Breast epithelium (tissue), 4 donors: ENCODE data around the gene STK4. TPM values are rescaled to one million over a fixed set of nuclear protein-coding genes. Genes with fewer than 3 reads are reported as not detected.
A peak's percentile ranks its signal among the peaks of the same experiment; 100 is the strongest.

Experiments
- DNase-seq, 2 donors: peaks; one replicate each; pipeline ENCODE4 v3.0.0-alpha.2; 2019; ENCODE audit warnings: low spot score in 2 of 2
- H3K27ac ChIP-seq, 2 donors: fragments of 200-600 bp; sonication (generic) in 1 of 2; one replicate each; pipeline ENCODE4 v1.5.1; 2016 to 2019; ENCODE audit warnings: mild to moderate bottlenecking in 1 of 2
- H3K27me3 ChIP-seq, 2 donors: fragments of 200-600 bp; sonication (generic) in 1 of 2; one replicate each; pipeline versions ENCODE4 v1.5.1 to v1.6.0; 2017 to 2019; ENCODE audit warnings: control low read depth in 1 of 2, mild to moderate bottlenecking in 1 of 2
- H3K36me3 ChIP-seq: fragments of 200-600 bp; one replicate; pipeline ENCODE4 v1.5.1; 2019
- H3K4me1 ChIP-seq, 2 donors: fragments of 200-600 bp; sonication (generic); one replicate each; pipeline ENCODE4 v1.5.1; 2016 to 2019; ENCODE audit warnings: control low read depth in 1 of 2
- H3K4me3 ChIP-seq, 3 donors: fragments of 200-600 bp; sonication (generic); 1 replicate in 2 of 3; 2 replicates in 1 of 3; pipeline ENCODE4 v1.5.1; 2016 to 2019; ENCODE audit warnings: mild to moderate bottlenecking in 3 of 3, moderate library complexity in 2 of 3
- H3K9me3 ChIP-seq, 2 donors: fragments of 200-600 bp; sonication (generic) in 1 of 2; one replicate each; pipeline ENCODE4 v1.5.1; 2016 to 2019; ENCODE audit warnings: control low read depth in 1 of 2
- POLR2A ChIP-seq: fragments of 450-650 bp; IDR thresholded peaks from one replicate; pipeline ENCODE4 v1.6.1; 2016; ENCODE audit warnings: antibody characterized with exemption, mild to moderate bottlenecking, moderate library complexity
- POLR2AphosphoS5 ChIP-seq, 3 donors: sonication (generic); formaldehyde crosslinking; IDR thresholded peaks; one replicate each; pipeline ENCODE4 v1.6.1; 2017; ENCODE audit warnings: antibody characterized with exemption in 3 of 3
- intact Hi-C: fragments of 100-400 bp; cut with DNase I; formaldehyde crosslinking; loops from one replicate; pipeline ENCODE4 v1.15.1; 2023; ENCODE audit warnings: low total_unique reads
- total RNA-seq, 3 donors: library from RNA; depleted of rRNA; stranded (reverse); fragments of >200 nt; gene quantifications; one replicate each; pipeline ENCODE4 v1.1.0, GENCODE V29; 2016
- TF ChIP-seq, protein P1 (sequence below), 3 donors: fragments of 450-650 bp; IDR thresholded peaks; one replicate each; pipeline ENCODE4 v1.5.1; 2016 to 2017; ENCODE audit warnings: antibody characterized with exemption in 3 of 3, mild to moderate bottlenecking in 3 of 3, moderate library complexity in 3 of 3

The STK4 gene
- total RNA-seq, 3 donors from 2014 or later = 33.1 to 35.3 (median 34.7) TPM

DNA sequence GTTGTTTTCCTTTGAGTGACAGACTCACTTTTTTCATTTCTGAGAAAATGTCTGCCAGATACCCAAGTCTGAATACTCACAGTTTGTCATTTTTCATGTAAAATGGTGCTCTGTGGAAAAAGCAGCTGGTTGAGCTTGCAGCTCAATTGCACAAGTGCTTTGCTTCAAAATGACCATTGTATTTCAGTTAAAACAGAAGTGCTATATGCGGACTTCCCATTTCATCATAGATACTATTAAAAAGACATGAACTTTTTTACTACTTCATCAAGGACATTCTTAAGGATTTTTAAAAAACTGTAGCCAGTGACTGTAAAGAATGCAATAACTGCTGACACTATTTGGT is 73.1 kb downstream of the STK4 start:
- no peak overlapping the region for H3K4me3 ChIP-seq
- H3K27me3 ChIP-seq = no peaks in the 10 kb centered on the region
- H3K4me1 ChIP-seq = peaks cover 0 to 6% of the 10 kb centered on the region in 2 donors
- H3K36me3 ChIP-seq = no peaks in the 10 kb centered on the region
- TF ChIP-seq POLR2AphosphoS5 (IDR thresholded peaks at IDR 0.05) (no peak), POLR2A (no peak)
- TF ChIP-seq, protein P1, sequence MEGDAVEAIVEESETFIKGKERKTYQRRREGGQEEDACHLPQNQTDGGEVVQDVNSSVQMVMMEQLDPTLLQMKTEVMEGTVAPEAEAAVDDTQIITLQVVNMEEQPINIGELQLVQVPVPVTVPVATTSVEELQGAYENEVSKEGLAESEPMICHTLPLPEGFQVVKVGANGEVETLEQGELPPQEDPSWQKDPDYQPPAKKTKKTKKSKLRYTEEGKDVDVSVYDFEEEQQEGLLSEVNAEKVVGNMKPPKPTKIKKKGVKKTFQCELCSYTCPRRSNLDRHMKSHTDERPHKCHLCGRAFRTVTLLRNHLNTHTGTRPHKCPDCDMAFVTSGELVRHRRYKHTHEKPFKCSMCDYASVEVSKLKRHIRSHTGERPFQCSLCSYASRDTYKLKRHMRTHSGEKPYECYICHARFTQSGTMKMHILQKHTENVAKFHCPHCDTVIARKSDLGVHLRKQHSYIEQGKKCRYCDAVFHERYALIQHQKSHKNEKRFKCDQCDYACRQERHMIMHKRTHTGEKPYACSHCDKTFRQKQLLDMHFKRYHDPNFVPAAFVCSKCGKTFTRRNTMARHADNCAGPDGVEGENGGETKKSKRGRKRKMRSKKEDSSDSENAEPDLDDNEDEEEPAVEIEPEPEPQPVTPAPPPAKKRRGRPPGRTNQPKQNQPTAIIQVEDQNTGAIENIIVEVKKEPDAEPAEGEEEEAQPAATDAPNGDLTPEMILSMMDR (IDR thresholded peaks at IDR 0.05) = no peak
- H3K9me3 ChIP-seq = no peaks in the 10 kb centered on the region
- H3K27ac ChIP-seq = no peak overlapping the region
- intact Hi-C loops = no loop called here
- DNase-seq = no peak

DNA sequence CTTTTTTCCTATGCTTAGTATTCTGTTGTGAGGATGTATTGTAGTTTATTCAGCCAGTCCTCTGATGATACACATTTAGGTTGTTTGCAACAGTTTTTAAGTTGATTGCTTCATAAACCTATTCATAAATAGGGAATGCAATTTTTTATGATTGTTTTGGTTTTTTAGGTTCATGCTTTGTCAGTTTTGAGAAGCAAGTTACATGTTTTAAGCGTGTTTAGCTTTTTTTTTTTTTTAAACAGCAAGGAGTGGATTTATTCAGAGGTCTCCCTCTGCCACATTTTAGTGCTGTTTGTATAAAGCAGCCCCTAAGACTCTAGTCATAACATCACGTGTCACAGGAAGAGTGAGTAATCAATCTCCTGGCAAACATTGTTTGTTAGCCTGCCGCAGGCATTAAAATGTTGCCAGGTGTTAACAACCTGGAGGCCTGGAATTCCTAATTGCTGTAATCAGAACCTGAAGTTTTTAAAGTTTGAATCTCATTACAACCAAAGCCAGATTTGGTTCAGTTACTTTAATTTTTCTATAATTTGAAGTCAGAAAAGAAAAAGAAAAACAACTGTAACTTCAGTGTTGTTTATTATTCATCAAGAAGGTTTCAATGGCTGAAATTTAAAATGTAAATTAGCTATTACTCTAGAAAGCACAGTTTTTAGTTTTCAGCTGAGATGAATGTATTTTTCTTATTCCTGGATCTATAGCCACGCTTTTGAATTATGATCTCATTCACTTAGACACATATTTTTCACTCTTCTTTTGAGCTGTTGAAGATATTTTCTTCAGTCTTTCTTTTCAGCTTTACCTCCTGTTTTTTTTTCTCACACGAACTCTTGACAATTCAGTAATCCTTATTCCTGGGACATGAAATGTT is 75.4 kb downstream of the STK4 start:
- no peak overlapping the region for H3K4me3 ChIP-seq
- peaks cover 0 to 6% of the 10 kb centered on the region in 2 donors for H3K4me1 ChIP-seq
- intact Hi-C loops = no loop called here
- no peak overlapping the region for H3K27ac ChIP-seq
- TF ChIP-seq, protein P1 (IDR thresholded peaks at IDR 0.05) = no peak
- TF ChIP-seq POLR2A (no peak), POLR2AphosphoS5 (IDR thresholded peaks at IDR 0.05) (no peak)
- no peaks in the 10 kb centered on the region for H3K9me3 ChIP-seq
- no peaks in the 10 kb centered on the region for H3K36me3 ChIP-seq
- H3K27me3 ChIP-seq = no peaks in the 10 kb centered on the region
- no peak for DNase-seq

DNA sequence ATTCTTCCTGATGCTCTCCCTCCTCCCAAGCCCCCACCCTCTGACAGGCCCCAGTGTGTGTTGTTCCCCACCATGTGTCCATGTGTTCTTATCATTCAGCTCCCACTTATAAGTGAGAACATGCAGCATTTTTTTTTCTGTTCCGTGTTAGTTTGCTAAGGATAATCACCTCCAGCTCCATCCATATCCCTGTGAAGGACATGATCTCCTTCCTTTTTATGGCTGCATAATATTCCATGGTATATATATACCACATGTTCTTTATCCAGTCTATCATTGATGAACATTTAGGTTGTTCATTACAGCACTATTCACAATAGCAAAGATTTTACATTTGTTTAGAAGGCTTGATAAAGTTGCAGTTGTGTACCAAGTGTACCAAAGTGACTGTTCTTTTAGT is 76.7 kb downstream of the STK4 start:
- TF ChIP-seq POLR2AphosphoS5 (IDR thresholded peaks at IDR 0.05) (no peak), POLR2A (no peak)
- TF ChIP-seq, protein P1 (IDR thresholded peaks at IDR 0.05) = no peak
- Histone ChIP-seq H3K4me3 (no peak overlapping the region), H3K27me3 (no peaks in the 10 kb centered on the region), H3K36me3 (no peaks in the 10 kb centered on the region), H3K27ac (no peak overlapping the region), H3K4me1 (peaks cover 0 to 6% of the 10 kb centered on the region in 2 donors), H3K9me3 (no peaks in the 10 kb centered on the region)
- DNase-seq = no peak
- intact Hi-C loops = no loop called here

DNA sequence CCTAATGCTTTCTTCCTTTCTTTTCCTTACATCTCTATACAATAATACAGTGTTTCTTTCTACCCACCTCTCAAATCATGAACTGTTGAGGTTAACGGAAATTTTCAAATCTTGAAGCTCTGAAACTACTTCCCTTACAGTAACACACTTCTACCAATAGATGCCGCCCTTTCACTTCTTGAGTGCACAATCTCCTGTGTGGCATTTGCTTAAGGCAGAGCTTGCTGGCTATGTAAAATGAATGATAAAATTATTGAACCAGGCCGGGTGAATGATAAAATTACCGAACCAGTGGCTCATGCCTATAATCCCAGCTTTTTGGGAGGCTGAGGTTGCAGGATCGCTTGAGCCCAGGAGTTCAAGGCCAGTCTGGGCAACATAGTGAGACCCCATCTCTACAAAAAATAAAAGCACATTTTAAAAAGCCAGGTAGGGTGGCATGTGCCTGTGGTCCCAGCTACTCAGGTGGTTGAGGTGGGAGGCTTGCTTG is 77.8 kb downstream of the STK4 start:
- no peak for DNase-seq
- Histone ChIP-seq H3K4me3 (no peak overlapping the region), H3K27me3 (no peaks in the 10 kb centered on the region), H3K27ac (no peak overlapping the region), H3K4me1 (peaks cover 0 to 6% of the 10 kb centered on the region in 2 donors), H3K36me3 (no peaks in the 10 kb centered on the region), H3K9me3 (no peaks in the 10 kb centered on the region)
- intact Hi-C loops = no loop called here
- no peak for TF ChIP-seq POLR2A
- TF ChIP-seq, protein P1 (IDR thresholded peaks at IDR 0.05) = peak; percentile 40 to 68 (median 64)

DNA sequence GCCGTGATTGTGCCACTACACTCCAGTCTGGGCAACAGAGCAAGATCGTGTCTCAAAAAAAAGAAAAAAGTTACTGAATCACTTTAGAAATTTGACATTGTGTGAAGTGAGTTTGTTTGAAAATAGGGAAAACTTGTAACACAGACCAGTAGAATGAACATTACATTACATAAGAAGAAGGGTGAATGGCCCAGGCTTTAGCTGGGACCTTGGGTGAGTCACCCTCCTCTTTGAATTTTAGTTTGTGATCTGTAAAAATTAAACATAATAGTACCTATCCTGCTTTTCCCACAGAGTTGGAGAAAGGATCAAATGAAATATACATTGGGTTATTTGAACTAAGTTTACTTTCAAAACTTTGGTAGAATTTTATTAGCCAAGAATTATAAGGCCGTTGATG is 78.3 kb downstream of the STK4 start:
- intact Hi-C loops = no loop called here
- no peak overlapping the region for H3K4me3 ChIP-seq

More for the DNA sequence above, 78.3 kb downstream of the STK4 start:
- Histone ChIP-seq H3K4me1 (peaks cover 0 to 6% of the 10 kb centered on the region in 2 donors), H3K27me3 (no peaks in the 10 kb centered on the region), H3K27ac (no peak overlapping the region), H3K9me3 (no peaks in the 10 kb centered on the region), H3K36me3 (no peaks in the 10 kb centered on the region)
- no peak for DNase-seq
- TF ChIP-seq POLR2AphosphoS5 (IDR thresholded peaks at IDR 0.05) = no peak
- TF ChIP-seq, protein P1 (IDR thresholded peaks at IDR 0.05) = no peak
- TF ChIP-seq POLR2A = no peak
